A673 (cell line): Measurements from ENCODE around the gene CDK14.

Source experiments
- CTCF ChIP-seq: fragments of 300-800, 200-600 bp; sonication (generic); conservative IDR thresholded peaks from 2 replicates; pipeline ENCODE4 v1.5.1; 2017; ENCODE audit warnings: low read depth, mild to moderate bottlenecking, antibody characterized with exemption, low read length, moderate library complexity, mixed read lengths
- EZH2 ChIP-seq: fragments of 200-600 bp; sonication (generic); IDR thresholded peaks from 2 replicates; pipeline ENCODE4 v1.6.1; 2017; ENCODE audit warnings: borderline replicate concordance, low read depth, mild to moderate bottlenecking, mixed read lengths, antibody characterized with exemption, low read length; ENCODE audit not compliant: poor library complexity, severe bottlenecking

GRCh38 chr7:90897961-90898469 lies 301.9 kb downstream of the CDK14 start:
- TF ChIP-seq CTCF: no peak
- no peak for TF ChIP-seq EZH2
